Medulla oblongata (tissue), 1 donor: ENCODE measurements around the gene LIPT2.

ENCODE experiments used
- DNase-seq: peaks from one replicate; pipeline ENCODE4 v3.0.0-alpha.2; 2015; ENCODE audit errors: extremely low spot score

Gene LIPT2

GRCh38 chr11:74504100-74504691, 10.7 kb upstream of the LIPT2 start:
- no peak for DNase-seq

- DNase-seq, result no peak
These were observed 1.4 kb upstream of the LIPT2 start for GRCh38 chr11:74494916-74495315.

GRCh38 chr11:74493791-74494630, 487 bp upstream of the LIPT2 start:
- no peak for DNase-seq

- no peak for DNase-seq
These were observed 1.4 kb downstream of the LIPT2 start for GRCh38 chr11:74492084-74492483.

- DNase-seq, result no peak
These were observed 2.6 kb downstream of the LIPT2 start for GRCh38 chr11:74490941-74491340.

GRCh38 chr11:74487875-74488274, 5.6 kb downstream of the LIPT2 start:
- DNase-seq, result no peak

- no peak for DNase-seq
These were observed 7.7 kb downstream of the LIPT2 start for GRCh38 chr11:74485868-74486267.

- no peak for DNase-seq
These were observed 12.7 kb downstream of the LIPT2 start for GRCh38 chr11:74480688-74481417.

GRCh38 chr11:74479732-74480123, 13.8 kb downstream of the LIPT2 start:
- DNase-seq, result no peak

GRCh38 chr11:74478877-74479731, 14.4 kb downstream of the LIPT2 start:
- no peak for DNase-seq

- DNase-seq, result no peak
These were observed 17.0 kb downstream of the LIPT2 start for GRCh38 chr11:74476536-74476935.

- no peak for DNase-seq
These were observed 19.2 kb downstream of the LIPT2 start for GRCh38 chr11:74474316-74474715.

GRCh38 chr11:74473382-74474173, 19.9 kb downstream of the LIPT2 start:
- no peak for DNase-seq

- DNase-seq, result no peak
These were observed 21.7 kb downstream of the LIPT2 start for GRCh38 chr11:74471668-74472429.

- no peak for DNase-seq
These were observed 22.5 kb downstream of the LIPT2 start for GRCh38 chr11:74471037-74471436.

GRCh38 chr11:74470526-74470925, 23.0 kb downstream of the LIPT2 start:
- no peak for DNase-seq

- DNase-seq, result no peak
These were observed 24.6 kb downstream of the LIPT2 start for GRCh38 chr11:74468936-74469335.

- no peak for DNase-seq
These were observed 25.0 kb downstream of the LIPT2 start for GRCh38 chr11:74468521-74468920.

GRCh38 chr11:74468058-74468457, 25.5 kb downstream of the LIPT2 start:
- no peak for DNase-seq
